ENCODE results near the gene RXFP2.
A peak's percentile ranks its signal among the peaks of the same experiment; 100 is the strongest.

DNA sequence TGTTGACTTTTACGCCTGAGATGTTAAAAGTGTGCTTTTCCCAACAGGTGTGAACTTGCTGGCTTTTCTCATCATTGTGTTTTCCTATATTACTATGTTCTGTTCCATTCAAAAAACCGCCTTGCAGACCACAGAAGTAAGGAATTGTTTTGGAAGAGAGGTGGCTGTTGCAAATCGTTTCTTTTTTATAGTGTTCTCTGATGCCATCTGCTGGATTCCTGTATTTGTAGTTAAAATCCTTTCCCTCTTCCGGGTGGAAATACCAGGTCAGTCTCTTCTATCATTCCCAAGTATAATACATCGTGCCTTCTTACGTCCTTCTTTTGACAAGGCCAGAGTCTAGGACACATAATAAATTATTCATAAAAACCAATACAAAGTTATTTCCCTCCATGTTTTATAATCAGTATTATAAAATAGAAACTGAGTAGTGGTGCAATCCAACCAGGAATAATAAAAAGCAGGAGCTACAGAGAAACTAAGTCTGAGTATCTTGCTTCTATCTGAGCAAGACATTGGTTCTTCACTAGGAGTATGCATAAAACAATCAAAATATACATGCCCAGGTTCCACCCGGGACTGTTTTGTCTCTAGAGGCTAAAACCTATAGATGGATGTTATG, 57.9 kb downstream of the RXFP2 start:
- TF ChIP-seq, protein P1, sequence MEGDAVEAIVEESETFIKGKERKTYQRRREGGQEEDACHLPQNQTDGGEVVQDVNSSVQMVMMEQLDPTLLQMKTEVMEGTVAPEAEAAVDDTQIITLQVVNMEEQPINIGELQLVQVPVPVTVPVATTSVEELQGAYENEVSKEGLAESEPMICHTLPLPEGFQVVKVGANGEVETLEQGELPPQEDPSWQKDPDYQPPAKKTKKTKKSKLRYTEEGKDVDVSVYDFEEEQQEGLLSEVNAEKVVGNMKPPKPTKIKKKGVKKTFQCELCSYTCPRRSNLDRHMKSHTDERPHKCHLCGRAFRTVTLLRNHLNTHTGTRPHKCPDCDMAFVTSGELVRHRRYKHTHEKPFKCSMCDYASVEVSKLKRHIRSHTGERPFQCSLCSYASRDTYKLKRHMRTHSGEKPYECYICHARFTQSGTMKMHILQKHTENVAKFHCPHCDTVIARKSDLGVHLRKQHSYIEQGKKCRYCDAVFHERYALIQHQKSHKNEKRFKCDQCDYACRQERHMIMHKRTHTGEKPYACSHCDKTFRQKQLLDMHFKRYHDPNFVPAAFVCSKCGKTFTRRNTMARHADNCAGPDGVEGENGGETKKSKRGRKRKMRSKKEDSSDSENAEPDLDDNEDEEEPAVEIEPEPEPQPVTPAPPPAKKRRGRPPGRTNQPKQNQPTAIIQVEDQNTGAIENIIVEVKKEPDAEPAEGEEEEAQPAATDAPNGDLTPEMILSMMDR (IDR thresholded peaks at IDR 0.05; ENCODE audit: extremely low read depth in 1 of 2, insufficient read depth in 1 of 2, low read depth in 1 of 2, low read length in 2 of 2), result peak in 1 of 2 donors; percentile 36
- TF ChIP-seq GATA2 (IDR thresholded peaks at IDR 0.05; ENCODE audit: insufficient read depth, insufficient read length, low read depth, low read length) (no peak), POLR2A (IDR thresholded peaks at IDR 0.05; ENCODE audit: low read depth, low read length) (no peak), EZH2 (IDR thresholded peaks at IDR 0.05; ENCODE audit: borderline replicate concordance, low read depth, low read length, severe bottlenecking) (no peak), POLR2AphosphoS5 (IDR thresholded peaks at IDR 0.05; ENCODE audit: insufficient read depth, low read depth, low read length) (no peak)
- TF ChIP-seq, protein P2, sequence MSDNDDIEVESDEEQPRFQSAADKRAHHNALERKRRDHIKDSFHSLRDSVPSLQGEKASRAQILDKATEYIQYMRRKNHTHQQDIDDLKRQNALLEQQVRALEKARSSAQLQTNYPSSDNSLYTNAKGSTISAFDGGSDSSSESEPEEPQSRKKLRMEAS (IDR thresholded peaks at IDR 0.05; ENCODE audit: insufficient read depth, insufficient read length), result no peak

All from endothelial cell of umbilical vein (primary cell).